HepG2 (cell line): ENCODE results near the gene TTK. TPM values are rescaled to one million over a fixed set of nuclear protein-coding genes. Genes with fewer than 3 reads are reported as not detected.

Source experiments
- ATAC-seq: fragments of 200-7000 bp; cut with Tn5 transposase; 3 replicates; pipeline ENCODE4 v1.9.1; 2020; ENCODE audit warnings: mild to moderate bottlenecking, moderate library complexity
- BruUV-seq: library from RNA; stranded (reverse); fragments of 400-500 nt; replicated peaks from 2 replicates; lab custom pipeline; 2021; lab: Mats Ljungman, UMichigan
- CTCF ChIA-PET: fragments of 300-600 bp; formaldehyde crosslinking; extraction: SDS; loops from one replicate; lab custom pipeline; 2021; ENCODE audit warnings: low total read pairs, inconsistent platforms, low intra/inter-chr PET ratio; lab: Yijun Ruan, JAX
- POLR2A ChIA-PET: fragments of 350-600 bp; sonication (Branson Sonifier 250); formaldehyde crosslinking; loops from one replicate; lab custom pipeline; 2020; ENCODE audit warnings: antibody characterized with exemption, inconsistent platforms; lab: Yijun Ruan, JAX
- DNase-seq: peaks from one replicate; pipeline ENCODE4 v3.0.0-alpha.2; 2015; ENCODE audit warnings: low spot score
- FAIRE-seq: peaks from 3 replicates; lab custom pipeline; 2011; peaks lifted over from hg19 to GRCh38; lab: Jason Lieb, UNC
- H2AFZ ChIP-seq: one replicate; pipeline ENCODE4 v1.6.1; 2011; ENCODE audit warnings: low read length, inconsistent platforms
- H3K27ac ChIP-seq: fragments of 300-600 bp; 3 replicates; pipeline ENCODE4 v1.8.0; 2011; ENCODE audit warnings: mixed run types, mild to moderate bottlenecking, mixed read lengths, low read length, inconsistent platforms; ENCODE audit not compliant: insufficient read depth; ENCODE audit errors: extremely low read length
- H3K27me3 ChIP-seq, 2 experiments: fragments of 200-600 bp in 1 of 2; 2 replicates in 1 of 2; 3 replicates in 1 of 2; pipeline versions ENCODE4 v1.6.0 to v1.8.0; 2011; ENCODE audit warnings: low read length in 2 of 2, mild to moderate bottlenecking in 2 of 2, moderate library complexity in 2 of 2, inconsistent platforms in 1 of 2; ENCODE audit not compliant: insufficient read depth in 2 of 2, control insufficient read depth in 1 of 2
- H3K36me3 ChIP-seq, 2 experiments: fragments of 200-600 bp in 1 of 2; replicated peaks in 1 of 2; 2 replicates in 1 of 2; 3 replicates in 1 of 2; pipeline versions ENCODE4 v1.5.1 to v1.8.0; 2011; ENCODE audit warnings: low read length in 2 of 2, inconsistent platforms in 1 of 2; ENCODE audit not compliant: insufficient read depth in 2 of 2, control insufficient read depth in 1 of 2
- H3K4me1 ChIP-seq: 2 replicates; pipeline ENCODE4 v1.5.1; 2012; ENCODE audit warnings: low read length, inconsistent platforms; ENCODE audit not compliant: insufficient read depth
- H3K4me2 ChIP-seq: 2 replicates; pipeline ENCODE4 v1.6.0; 2011; ENCODE audit warnings: low read depth, low read length, inconsistent platforms
- H3K4me3 ChIP-seq, 3 experiments: fragments of 200-600 bp in 1 of 3; sonication (generic), shearing (Covaris generic) in 1 of 3; replicated peaks in 1 of 3; 2 replicates each; pipeline ENCODE4 v1.5.1; 2011 to 2016; ENCODE audit warnings: low read length in 3 of 3, inconsistent platforms in 2 of 3, low read depth in 2 of 3, mild to moderate bottlenecking in 2 of 3, control low read depth in 1 of 3, mixed read lengths in 1 of 3; ENCODE audit not compliant: insufficient read depth in 1 of 3
- H3K79me2 ChIP-seq: one replicate; pipeline ENCODE4 v1.6.1; 2011; ENCODE audit warnings: low read length, inconsistent platforms; ENCODE audit not compliant: insufficient read depth
- H3K9ac ChIP-seq: 2 replicates; pipeline ENCODE4 v1.6.0; 2011; ENCODE audit warnings: mild to moderate bottlenecking, low read depth, low read length, inconsistent platforms; ENCODE audit not compliant: insufficient read depth
- H3K9me3 ChIP-seq: 2 replicates; pipeline ENCODE4 v1.5.1; 2012; ENCODE audit warnings: mild to moderate bottlenecking, low read length
- H4K20me1 ChIP-seq: 2 replicates; pipeline ENCODE4 v1.6.0; 2011; ENCODE audit warnings: inconsistent platforms, mild to moderate bottlenecking, low read length, moderate library complexity; ENCODE audit not compliant: insufficient read depth
- ATF7 ChIP-seq, 2 experiments: fragments of 450-650 bp in 1 of 2; sonication (generic) in 1 of 2; formaldehyde crosslinking in 1 of 2; IDR thresholded peaks; 2 replicates each; pipeline versions ENCODE4 v1.4.0 to v1.6.1; 2016 to 2020; ENCODE audit warnings: antibody characterized with exemption in 1 of 2, mild to moderate bottlenecking in 1 of 2, missing genetic modification reagents in 1 of 2
- CREB1 ChIP-seq, 2 experiments: fragments of 450-650 bp in 1 of 2; IDR thresholded peaks; 2 replicates each; pipeline ENCODE4 v1.6.1; 2016 to 2017; ENCODE audit warnings: control low read depth in 1 of 2, mild to moderate bottlenecking in 1 of 2, missing compliant biosample characterization in 1 of 2, missing genetic modification characterization in 1 of 2
- HBP1 ChIP-seq: IDR thresholded peaks from 2 replicates; pipeline ENCODE4 v1.6.1; 2016; ENCODE audit warnings: low read depth, control low read depth
- ZNF607 ChIP-seq: sonication (generic); formaldehyde crosslinking; IDR thresholded peaks from 2 replicates; pipeline ENCODE4 v1.5.1; 2020; ENCODE audit warnings: missing genetic modification reagents, mild to moderate bottlenecking, borderline replicate concordance
- WGBS: methylation state at CpG from one replicate; pipeline ENCODE4 v1.1.6; 2017; ENCODE audit warnings: low lambda C conversion rate; 5-methylcytosine and 5-hydroxymethylcytosine counted together
- in situ Hi-C: cut with HindIII; loops from 2 replicates; pipeline ENCODE4 v1.10.0; 2017; ENCODE audit warnings: low pct_unique_long_range_greater_than_20kb; ENCODE audit not compliant: extremely low pct_ligation_motif_present
- intact Hi-C: fragments of 100-400 bp; cut with micrococcal nuclease; formaldehyde crosslinking; loops from one replicate; pipeline ENCODE4 v1.10.0; 2022; ENCODE audit not compliant: unreplicated experiment
- polyA plus RNA-seq, 8 experiments: library from polyadenylated mRNA; depleted of rRNA in 3 of 8; stranded (reverse) in 7 of 8; unstranded in 1 of 8; fragments of >200 nt; fragmentation: Illumina TruSeq in 4 of 8; extraction: Trizol in 4 of 8; gene quantifications; 2 replicates each; pipeline versions ENCODE4 v1.2.1 to v1.2.3, GENCODE V29; 2011 to 2016; ENCODE audit warnings: low read depth in 4 of 8, missing spikeins in 1 of 8, mixed read lengths in 1 of 8; ENCODE audit not compliant: insufficient read depth in 1 of 8
- total RNA-seq, 5 experiments: library from RNA; depleted of rRNA; stranded (reverse); fragments of >200 nt; fragmentation: Illumina TruSeq; extraction: Trizol; gene quantifications; 2 replicates each; pipeline ENCODE4 v1.2.3, GENCODE V29; 2016; ENCODE audit warnings: low read depth in 1 of 5

The TTK gene
- total and polyA plus RNA-seq, 2 of the 13 experiments (the other 11 are each of a cell fraction or from before 2014, with no cell fraction given): 8.6 to 33.2 TPM

GRCh38 chr6:80003826-80004172 lies 650 bp upstream of the TTK start (continued):
- no peak for TF ChIP-seq HBP1 (CRISPR knock-in tag)

- WGBS: 54% methylated on average over 6 of the region's 6 CpGs
- DNase-seq (no peak), FAIRE-seq (no peak), ATAC-seq (no peak)
- Histone ChIP-seq H2AFZ (peak overlapping the region; percentile 44), H4K20me1 (no peaks in the 10 kb centered on the region), H3K27me3 (no peaks in the 10 kb centered on the region; a peak in 1 of 5 replicates), H3K4me2 (peak overlapping the region; percentile 79), H3K9ac (peak overlapping the region; percentile 71; the same call in 1 of the 2 replicates), H3K36me3 (peaks cover 0 to 18% of the 10 kb centered on the region in 2 experiments; a peak in 3 of 5 replicates), H3K9me3 (no peaks in the 10 kb centered on the region), H3K4me3 (peak overlapping the region; percentile 80 to 96 (median 91); a peak in 5 of 6 replicates), H3K79me2 (peaks cover 23% of the 10 kb centered on the region), H3K27ac (peak overlapping the region; percentile 85), H3K4me1 (peaks cover 26% of the 10 kb centered on the region)
- ChIA-PET POLR2A (interaction anchor here (1.4 kb wide), 1 partner anchor 101 kb away, joined by 5 read pairs; the partner anchor contains the start of gene BCKDHB), CTCF (no interaction called here)
- in situ Hi-C loops (no loop called here), intact Hi-C loops (loop anchor here (2.0 kb wide), 1 partner anchor 101 kb away; the partner anchor contains the start of gene BCKDHB)
- BruUV-seq: no TSS peak
- TF ChIP-seq ZNF607: no peak
- peak; percentile 97 for TF ChIP-seq ATF7 (IDR thresholded peaks at IDR 0.05)
- no peak for TF ChIP-seq ATF7 (CRISPR knock-in tag; IDR thresholded peaks at IDR 0.05)
- peak; percentile 95 for TF ChIP-seq CREB1 (IDR thresholded peaks at IDR 0.05)
- no peak for TF ChIP-seq CREB1 (CRISPR knock-in tag; IDR thresholded peaks at IDR 0.05)
These were observed 957 bp downstream of the TTK start for GRCh38 chr6:80005406-80005805.
